T-helper 2 cell treated with Interferon-gamma antibody and Interleukin-4, amounts not matched to agents 5 μg/mL and 100 μg/mL, for 36 hours (primary cell): ENCODE measurements around the gene RSRP1.
A peak's percentile ranks its signal among the peaks of the same experiment; 100 is the strongest.
"Not testable (repeated sequence)": the region's sequence is repeated elsewhere in the genome, so short reads cannot be mapped to it uniquely, and the experiment has no call there.

Experiments used
- DNase-seq: peaks from one replicate; pipeline ENCODE4 v3.0.0; 2021; ENCODE audit warnings: low spot score
- H3K27ac Mint-ChIP-seq: one replicate; pipeline ENCODE4 v1.8.0; 2021; ENCODE audit warnings: mild to moderate bottlenecking, mixed read lengths
- H3K27me3 Mint-ChIP-seq: one replicate; pipeline ENCODE4 v1.8.0; 2021; ENCODE audit warnings: low read depth, mixed read lengths
- H3K36me3 Mint-ChIP-seq: one replicate; pipeline ENCODE4 v1.8.0; 2021; ENCODE audit warnings: low read depth, mixed read lengths
- H3K4me1 Mint-ChIP-seq: one replicate; pipeline ENCODE4 v1.8.0; 2021; ENCODE audit warnings: low read depth, mixed read lengths
- H3K4me3 Mint-ChIP-seq: one replicate; pipeline ENCODE4 v1.8.0; 2022; ENCODE audit warnings: mild to moderate bottlenecking, moderate library complexity, mixed read lengths
- H3K9me3 Mint-ChIP-seq: one replicate; pipeline ENCODE4 v1.8.0; 2021; ENCODE audit warnings: mixed read lengths

The RSRP1 gene

GRCh38 chr1:25245393-25245792, 1.9 kb downstream of the RSRP1 start:
- H3K27me3 Mint-ChIP-seq = peaks cover 3% of the 10 kb centered on the region
- H3K36me3 Mint-ChIP-seq = peaks cover 66% of the 10 kb centered on the region
- H3K9me3 Mint-ChIP-seq = no peaks in the 10 kb centered on the region
- H3K27ac Mint-ChIP-seq = no peak overlapping the region
- no peak for DNase-seq
- H3K4me1 Mint-ChIP-seq = peaks cover 41% of the 10 kb centered on the region
- peak overlapping the region; percentile 89 for H3K4me3 Mint-ChIP-seq

GRCh38 chr1:25243907-25244306, 3.3 kb downstream of the RSRP1 start:
- Mint-ChIP-seq H3K27ac (no peak overlapping the region), H3K9me3 (no peaks in the 10 kb centered on the region), H3K36me3 (peaks cover 72% of the 10 kb centered on the region), H3K4me3 (peak overlapping the region; percentile 24), H3K27me3 (peaks cover 3% of the 10 kb centered on the region), H3K4me1 (peaks cover 51% of the 10 kb centered on the region)
- DNase-seq = no peak

GRCh38 chr1:25239681-25240541, 7.3 kb downstream of the RSRP1 start:
- peak; percentile 90 for DNase-seq
- Mint-ChIP-seq H3K9me3 (no peaks in the 10 kb centered on the region), H3K4me3 (peak overlapping the region; percentile 83), H3K36me3 (peaks cover 48% of the 10 kb centered on the region), H3K27ac (peak overlapping the region; percentile 91), H3K27me3 (no peaks in the 10 kb centered on the region), H3K4me1 (peaks cover 40% of the 10 kb centered on the region)

- Mint-ChIP-seq H3K27ac (peak overlapping the region; percentile 31), H3K9me3 (no peaks in the 10 kb centered on the region), H3K27me3 (no peaks in the 10 kb centered on the region), H3K4me3 (no peak overlapping the region), H3K4me1 (peaks cover 30% of the 10 kb centered on the region), H3K36me3 (peaks cover 34% of the 10 kb centered on the region)
- no peak for DNase-seq
Observed at GRCh38 chr1:25238046-25238445, 9.2 kb downstream of the RSRP1 start.

GRCh38 chr1:25236261-25236660, 11.0 kb downstream of the RSRP1 start:
- not testable (repeated sequence) for H3K9me3 Mint-ChIP-seq, H3K4me3 Mint-ChIP-seq, H3K27ac Mint-ChIP-seq, H3K27me3 Mint-ChIP-seq, DNase-seq
- H3K4me1 Mint-ChIP-seq = peaks cover 26% of the 10 kb centered on the region
- H3K36me3 Mint-ChIP-seq = peaks cover 25% of the 10 kb centered on the region

- Mint-ChIP-seq H3K36me3 (peaks cover 23% of the 10 kb centered on the region), H3K4me1 (peaks cover 25% of the 10 kb centered on the region)
- H3K27me3 Mint-ChIP-seq, H3K9me3 Mint-ChIP-seq, H3K4me3 Mint-ChIP-seq, H3K27ac Mint-ChIP-seq, DNase-seq: not testable (repeated sequence)
Observed at GRCh38 chr1:25235411-25235810, 11.8 kb downstream of the RSRP1 start.

- Mint-ChIP-seq H3K36me3 (peaks cover 26% of the 10 kb centered on the region), H3K27ac (no peak overlapping the region), H3K4me1 (peaks cover 20% of the 10 kb centered on the region), H3K27me3 (no peaks in the 10 kb centered on the region), H3K9me3 (no peaks in the 10 kb centered on the region), H3K4me3 (no peak overlapping the region)
- DNase-seq = peak; percentile 71
Observed at GRCh38 chr1:25232866-25233784, 14.1 kb downstream of the RSRP1 start.

- Mint-ChIP-seq H3K36me3 (peaks cover 31% of the 10 kb centered on the region), H3K9me3 (no peaks in the 10 kb centered on the region), H3K4me3 (no peak within 1 kb of the TSS), H3K27ac (no peak within 1 kb of the TSS), H3K4me1 (peaks cover 17% of the 10 kb centered on the region), H3K27me3 (no peaks in the 10 kb centered on the region)
- DNase-seq = peak; percentile 87
Observed at GRCh38 chr1:25232027-25232865, 15.0 kb downstream of the RSRP1 start, which contains the start of gene SYF2. SYF2 (minus strand) TSS chr1:25232502; CDS start chr1:25232467, 35 bp downstream.

- H3K36me3 Mint-ChIP-seq = peaks cover 38% of the 10 kb centered on the region
- no peak overlapping the region for H3K27ac Mint-ChIP-seq
- no peak for DNase-seq
- H3K9me3 Mint-ChIP-seq = no peaks in the 10 kb centered on the region
- no peaks in the 10 kb centered on the region for H3K27me3 Mint-ChIP-seq
- H3K4me1 Mint-ChIP-seq = peaks cover 2% of the 10 kb centered on the region
- no peak overlapping the region for H3K4me3 Mint-ChIP-seq
Observed at GRCh38 chr1:25223471-25223870, 23.8 kb downstream of the RSRP1 start.

GRCh38 chr1:25222606-25223005, 24.6 kb downstream of the RSRP1 start:
- Mint-ChIP-seq H3K4me1 (no peaks in the 10 kb centered on the region), H3K9me3 (no peaks in the 10 kb centered on the region), H3K36me3 (peaks cover 35% of the 10 kb centered on the region), H3K4me3 (no peak overlapping the region), H3K27ac (no peak overlapping the region), H3K27me3 (no peaks in the 10 kb centered on the region)
- DNase-seq = no peak

GRCh38 chr1:25220666-25221065, 26.6 kb downstream of the RSRP1 start:
- Mint-ChIP-seq H3K27me3 (no peaks in the 10 kb centered on the region), H3K36me3 (peaks cover 24% of the 10 kb centered on the region), H3K27ac (no peak overlapping the region)

GRCh38 chr1:25219661-25220251, 27.5 kb downstream of the RSRP1 start:
- Mint-ChIP-seq H3K27me3 (no peaks in the 10 kb centered on the region), H3K36me3 (peaks cover 20% of the 10 kb centered on the region), H3K4me3 (no peak overlapping the region), H3K27ac (no peak overlapping the region), H3K4me1 (peaks cover 6% of the 10 kb centered on the region), H3K9me3 (no peaks in the 10 kb centered on the region)
- DNase-seq = no peak

More at GRCh38 chr1:25220666-25221065, 26.6 kb downstream of the RSRP1 start:
- Mint-ChIP-seq H3K4me3 (no peak overlapping the region), H3K9me3 (no peaks in the 10 kb centered on the region), H3K4me1 (peaks cover 4% of the 10 kb centered on the region)
- DNase-seq = no peak

GRCh38 chr1:25217598-25218232, 29.5 kb downstream of the RSRP1 start:
- Mint-ChIP-seq H3K9me3 (no peaks in the 10 kb centered on the region), H3K27ac (no peak overlapping the region), H3K27me3 (peaks cover under 1% of the 10 kb centered on the region), H3K4me1 (peaks cover 6% of the 10 kb centered on the region), H3K36me3 (peaks cover 10% of the 10 kb centered on the region), H3K4me3 (no peak overlapping the region)
- DNase-seq = no peak
